K562 (cell line): ENCODE results near the gene FRMD4A. TPM values are rescaled to one million over a fixed set of nuclear protein-coding genes. Genes with fewer than 3 reads are reported as not detected.

Experiments
- ATAC-seq: fragments of 200-7000 bp; cut with Tn5 transposase; 3 replicates; pipeline ENCODE4 v1.9.1; 2020; ENCODE audit warnings: moderate library complexity
- BruUV-seq: library from RNA; stranded (reverse); fragments of 400-500 nt; replicated peaks from 2 replicates; lab custom pipeline; 2021; lab: Mats Ljungman, UMichigan
- CTCF ChIA-PET: fragments of 300-600 bp; formaldehyde crosslinking; extraction: SDS; loops from one replicate; lab custom pipeline; 2021; ENCODE audit warnings: low intra/inter-chr PET ratio; lab: Yijun Ruan, JAX
- POLR2A ChIA-PET: fragments of 300-600, 350-650 bp; sonication (Branson Sonifier 250); formaldehyde crosslinking; extraction: SDS; loops from one replicate; lab custom pipeline; 2021; ENCODE audit warnings: antibody characterized with exemption, inconsistent platforms; lab: Yijun Ruan, JAX
- DNase-seq, 4 experiments: peaks; one replicate each; pipeline versions ENCODE4 v3.0.0 to v3.0.0-alpha.2; 2011 to 2018; ENCODE audit warnings: low spot score in 3 of 4, mixed read lengths in 3 of 4; ENCODE audit errors: extremely low read depth in 1 of 4
- FAIRE-seq: peaks from 2 replicates; lab custom pipeline; 2011; peaks lifted over from hg19 to GRCh38; lab: Jason Lieb, UNC
- H2AFZ ChIP-seq: 2 replicates; pipeline ENCODE4 v1.6.0; 2011; ENCODE audit warnings: low read depth, low read length, control low read depth, inconsistent platforms
- H3K27ac ChIP-seq: fragments of 200-600 bp; 3 replicates; pipeline ENCODE4 v1.8.0; 2011; ENCODE audit warnings: low read depth, mild to moderate bottlenecking, control low read depth, inconsistent platforms, low read length, moderate library complexity, mixed read lengths; ENCODE audit errors: extremely low read depth
- H3K27me3 ChIP-seq, 2 experiments: fragments of 300-600 bp in 1 of 2; 2 replicates in 1 of 2; 3 replicates in 1 of 2; pipeline versions ENCODE4 v1.6.0 to v1.8.0; 2011; ENCODE audit warnings: inconsistent platforms in 2 of 2, low read length in 2 of 2, mild to moderate bottlenecking in 1 of 2, mixed read lengths in 1 of 2, moderate library complexity in 1 of 2; ENCODE audit not compliant: control insufficient read depth in 2 of 2, insufficient read depth in 2 of 2
- H3K36me3 ChIP-seq: fragments of 300-600 bp; 3 replicates; pipeline ENCODE4 v1.8.0; 2011; ENCODE audit warnings: mild to moderate bottlenecking, low read length, inconsistent platforms; ENCODE audit not compliant: control insufficient read depth, insufficient read depth
- H3K4me1 ChIP-seq, 2 experiments: fragments of 200-600 bp in 1 of 2; replicated peaks in 1 of 2; 2 replicates in 1 of 2; 3 replicates in 1 of 2; pipeline versions ENCODE4 v1.5.1 to v1.8.0; 2011; ENCODE audit warnings: inconsistent platforms in 2 of 2, low read length in 2 of 2, mild to moderate bottlenecking in 1 of 2, mixed read lengths in 1 of 2, moderate library complexity in 1 of 2; ENCODE audit not compliant: control insufficient read depth in 2 of 2, insufficient read depth in 2 of 2
- H3K4me2 ChIP-seq: 2 replicates; pipeline ENCODE4 v1.6.1; 2011; ENCODE audit warnings: low read length, control low read depth, inconsistent platforms, mixed read lengths; ENCODE audit not compliant: insufficient read depth
- H3K4me3 ChIP-seq: fragments of 200-600 bp; sonication (generic), shearing (Covaris generic); 2 replicates; pipeline ENCODE4 v1.5.1; 2016; ENCODE audit warnings: control low read depth, inconsistent platforms
- H3K79me2 ChIP-seq: fragments of 200-600 bp; 3 replicates; pipeline ENCODE4 v1.8.0; 2011; ENCODE audit warnings: low read length, inconsistent platforms; ENCODE audit not compliant: control insufficient read depth, insufficient read depth
- H3K9ac ChIP-seq, 2 experiments: 2 replicates each; pipeline versions ENCODE4 v1.6.0 to v1.6.1; 2011; ENCODE audit warnings: low read depth in 2 of 2, low read length in 2 of 2, control low read depth in 1 of 2, inconsistent platforms in 1 of 2, mild to moderate bottlenecking in 1 of 2, mixed read lengths in 1 of 2; ENCODE audit not compliant: insufficient read depth in 1 of 2
- H3K9me1 ChIP-seq: one replicate; pipeline ENCODE4 v1.6.0; 2011; ENCODE audit warnings: inconsistent platforms, mild to moderate bottlenecking, low read length, moderate library complexity; ENCODE audit not compliant: control insufficient read depth, insufficient read depth
- H3K9me3 ChIP-seq: replicated peaks from 2 replicates; pipeline ENCODE4 v1.5.1; 2011; ENCODE audit warnings: low read depth, low read length, inconsistent platforms; ENCODE audit not compliant: control insufficient read depth, insufficient read depth
- H4K20me1 ChIP-seq: replicated peaks from 2 replicates; pipeline ENCODE4 v1.6.1; 2011; ENCODE audit warnings: low read length, inconsistent platforms, mixed read lengths; ENCODE audit not compliant: control insufficient read depth, insufficient read depth
- BMI1 ChIP-seq: fragments of 150-350 bp; IDR thresholded peaks from 2 replicates; pipeline ENCODE4 v1.6.1; 2014; ENCODE audit warnings: low read length
- GTF2F1 ChIP-seq: IDR thresholded peaks from 2 replicates; pipeline ENCODE4 v1.6.1; 2011; ENCODE audit warnings: low read depth, low read length, improper control_type of control experiment
- KLF16 ChIP-seq: IDR thresholded peaks from 2 replicates; pipeline ENCODE4 v1.6.1; 2016; ENCODE audit warnings: antibody characterized with exemption
- MECOM ChIP-seq: fragments of 250-450 bp; sonication (Bioruptor Pico); IDR thresholded peaks from 2 replicates; pipeline ENCODE4 v1.8.0; 2022; ENCODE audit warnings: inconsistent platforms
- MLX ChIP-seq, 2 experiments: fragments of 450-650 bp in 1 of 2; sonication (generic) in 1 of 2; formaldehyde crosslinking; conservative IDR thresholded peaks; 2 replicates each; pipeline versions ENCODE4 v1.4.0 to v1.8.1; 2020 to 2022; ENCODE audit warnings: mild to moderate bottlenecking in 1 of 2, missing genetic modification reagents in 1 of 2
- OTX1 ChIP-seq: fragments of 450-650 bp; formaldehyde crosslinking; IDR thresholded peaks from 2 replicates; pipeline ENCODE4 v1.4.0; 2022; ENCODE audit warnings: mild to moderate bottlenecking
- PTTG1 ChIP-seq: fragments of 450-650 bp; IDR thresholded peaks from 2 replicates; pipeline ENCODE4 v1.6.1; 2016; ENCODE audit warnings: low read depth, mild to moderate bottlenecking, missing genetic modification characterization, missing compliant biosample characterization
- SNIP1 ChIP-seq: fragments of 450-650 bp; IDR thresholded peaks from 2 replicates; pipeline ENCODE4 v1.7.1; 2017; ENCODE audit warnings: low read depth, mild to moderate bottlenecking
- TOE1 ChIP-seq, 2 experiments: fragments of 450-650 bp in 1 of 2; sonication (generic) in 1 of 2; formaldehyde crosslinking in 1 of 2; IDR thresholded peaks; 2 replicates each; pipeline versions ENCODE4 v1.7.1 to v1.8.0; 2016 to 2022; ENCODE audit warnings: borderline replicate concordance in 2 of 2, mild to moderate bottlenecking in 2 of 2, antibody characterized with exemption in 1 of 2, inconsistent platforms in 1 of 2, low read depth in 1 of 2, missing genetic modification reagents in 1 of 2, moderate library complexity in 1 of 2
- ZNF146 ChIP-seq: IDR thresholded peaks from one replicate; pipeline ENCODE4 v1.6.1; 2018; ENCODE audit warnings: missing compliant biosample characterization; ENCODE audit not compliant: unreplicated experiment
- ZNF174 ChIP-seq: fragments of 250-450 bp; sonication (Bioruptor Pico); IDR thresholded peaks from 2 replicates; pipeline ENCODE4 v1.4.0; 2020; ENCODE audit warnings: mild to moderate bottlenecking
- ZNF212 ChIP-seq: fragments of 450-650 bp; formaldehyde crosslinking; IDR thresholded peaks from 2 replicates; pipeline ENCODE4 v1.4.0; 2020; ENCODE audit warnings: mild to moderate bottlenecking
- ZNF280A ChIP-seq: fragments of 450-650 bp; IDR thresholded peaks from 2 replicates; pipeline ENCODE4 v1.6.1; 2018; ENCODE audit warnings: mild to moderate bottlenecking, low read depth; ENCODE audit not compliant: partially characterized antibody
- ZNF408 ChIP-seq: fragments of 250-450 bp; sonication (Bioruptor Pico); IDR thresholded peaks from 2 replicates; pipeline ENCODE4 v1.4.0; 2020; ENCODE audit warnings: low read depth, mild to moderate bottlenecking, moderate library complexity
- WGBS: fragments of 100-300 bp; shearing (Covaris generic); methylation state at CpG from one replicate; pipeline ENCODE4 v1.1.6; 2016; ENCODE audit warnings: low coverage, mixed read lengths; ENCODE audit not compliant: insufficient coverage; ENCODE audit errors: missing lambda C conversion rate; 5-methylcytosine and 5-hydroxymethylcytosine counted together
- in situ Hi-C: fragments of 300-500 bp; cut with MboI; formaldehyde crosslinking; loops from 4 replicates; pipeline ENCODE4 v1.15.0; 2018; ENCODE audit warnings: inconsistent platforms, mixed read lengths
- intact Hi-C: fragments of 100-400 bp; cut with micrococcal nuclease; formaldehyde crosslinking; loops from 2 replicates; pipeline ENCODE4 v1.14.2; 2022
- polyA plus RNA-seq, 8 experiments: library from polyadenylated mRNA; depleted of rRNA in 4 of 8; stranded (reverse) in 5 of 8; unstranded in 3 of 8; fragments of >200 nt; fragmentation: Nextera tagmentation in 2 of 8; fragmentation: Illumina TruSeq in 1 of 8; extraction: Ambion mirVana in 2 of 8; extraction: Trizol in 1 of 8; gene quantifications; 2 replicates each; pipeline versions ENCODE4 v1.2.1 to v1.2.3, GENCODE V29; 2011 to 2014; ENCODE audit warnings: inconsistent platforms in 1 of 8, missing spikeins in 1 of 8
- total RNA-seq, 7 experiments: library from RNA; depleted of rRNA in 6 of 7; stranded (reverse); fragments of >200 nt in 6 of 7; fragmentation: Illumina TruSeq in 2 of 7; extraction: Trizol in 2 of 7; gene quantifications; 2 replicates each; pipeline versions ENCODE4 v1.2.1 to v1.2.3, GENCODE V29; 2011 to 2021; ENCODE audit warnings: low replicate concordance in 1 of 7
- TF ChIP-seq, protein P1 (sequence below): sonication (generic); formaldehyde crosslinking; IDR thresholded peaks from 2 replicates; pipeline ENCODE4 v1.4.0; 2020; ENCODE audit warnings: mild to moderate bottlenecking, missing genetic modification reagents
- TF ChIP-seq, protein P2 (sequence below): IDR thresholded peaks from 2 replicates; pipeline ENCODE4 v1.6.1; 2016; ENCODE audit warnings: missing genetic modification characterization, missing compliant biosample characterization

Gene FRMD4A
- total and polyA plus RNA-seq, 9 of the 15 experiments (the other 6 are each of a cell fraction or from before 2014, with no cell fraction given), result 0.80 to 5.2 (median 3.0) TPM

DNA sequence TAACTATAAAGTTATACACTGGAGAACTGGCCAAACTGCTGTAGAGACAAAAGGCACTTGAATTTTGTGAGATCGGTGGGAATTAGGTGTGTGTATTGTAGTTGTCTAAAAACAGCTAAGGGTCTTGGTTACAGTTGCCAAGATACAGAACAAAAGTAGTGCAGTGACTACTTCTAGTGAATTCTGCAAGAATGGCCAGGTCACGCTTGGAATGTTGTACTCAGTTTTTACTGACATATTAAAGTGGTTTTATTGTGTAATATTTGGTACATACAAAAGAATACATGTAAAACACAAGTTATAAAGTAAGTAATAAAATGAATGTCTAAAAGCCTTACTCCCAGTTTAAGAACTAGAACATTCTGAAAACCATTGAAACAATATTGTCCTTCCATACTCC, 701.6 kb downstream of the FRMD4A start:
- no peak for ATAC-seq
- CTCF ChIA-PET, result no interaction called here
- H4K20me1 ChIP-seq, result no peaks in the 10 kb centered on the region
- intact Hi-C loops (no loop called here), in situ Hi-C loops (no loop called here)
- FAIRE-seq, result no peak
- no TSS peak for BruUV-seq
- no peak overlapping the region for H3K9ac ChIP-seq
- H3K9me3 ChIP-seq, result no peaks in the 10 kb centered on the region
- no peak overlapping the region for H3K4me2 ChIP-seq
- no peaks in the 10 kb centered on the region for H3K27me3 ChIP-seq
- H3K36me3 ChIP-seq, result peaks cover 13% of the 10 kb centered on the region; the same call in 2 of the 3 replicates
- H3K27ac ChIP-seq, result no peak overlapping the region
- H3K4me1 ChIP-seq, result no peaks in the 10 kb centered on the region
- no peak overlapping the region for H3K4me3 ChIP-seq
- DNase-seq, result no peak
- WGBS, result 68% methylated on average over 2 of the region's 2 CpGs
- no peaks in the 10 kb centered on the region for H3K9me1 ChIP-seq
- no peak overlapping the region for H2AFZ ChIP-seq
- POLR2A ChIA-PET, result interaction anchor here (1.2 to 1.4 kb wide), 2 partner anchors 9 to 16 kb away, joined by 3 read pairs; no protein-coding TSS in a partner anchor
- H3K79me2 ChIP-seq, result no peaks in the 10 kb centered on the region
- TF ChIP-seq ZNF408 (CRISPR knock-in tag) (no peak), ZNF146 (CRISPR knock-in tag) (no peak), MLX (CRISPR knock-in tag; conservative IDR thresholded peaks at IDR 0.05) (no peak), KLF16 (no peak), OTX1 (CRISPR knock-in tag) (no peak), ZNF280A (no peak), ZNF174 (CRISPR knock-in tag) (no peak), GTF2F1 (no peak), BMI1 (no peak), ZNF212 (CRISPR knock-in tag) (no peak), MECOM (CRISPR knock-in tag) (no peak), PTTG1 (no peak), SNIP1 (no peak), TOE1 (IDR thresholded peaks at IDR 0.05; ENCODE audit: borderline replicate concordance) (no peak), TOE1 (CRISPR knock-in tag; IDR thresholded peaks at IDR 0.05; ENCODE audit: borderline replicate concordance, low read depth) (no peak)
- TF ChIP-seq, protein P1, sequence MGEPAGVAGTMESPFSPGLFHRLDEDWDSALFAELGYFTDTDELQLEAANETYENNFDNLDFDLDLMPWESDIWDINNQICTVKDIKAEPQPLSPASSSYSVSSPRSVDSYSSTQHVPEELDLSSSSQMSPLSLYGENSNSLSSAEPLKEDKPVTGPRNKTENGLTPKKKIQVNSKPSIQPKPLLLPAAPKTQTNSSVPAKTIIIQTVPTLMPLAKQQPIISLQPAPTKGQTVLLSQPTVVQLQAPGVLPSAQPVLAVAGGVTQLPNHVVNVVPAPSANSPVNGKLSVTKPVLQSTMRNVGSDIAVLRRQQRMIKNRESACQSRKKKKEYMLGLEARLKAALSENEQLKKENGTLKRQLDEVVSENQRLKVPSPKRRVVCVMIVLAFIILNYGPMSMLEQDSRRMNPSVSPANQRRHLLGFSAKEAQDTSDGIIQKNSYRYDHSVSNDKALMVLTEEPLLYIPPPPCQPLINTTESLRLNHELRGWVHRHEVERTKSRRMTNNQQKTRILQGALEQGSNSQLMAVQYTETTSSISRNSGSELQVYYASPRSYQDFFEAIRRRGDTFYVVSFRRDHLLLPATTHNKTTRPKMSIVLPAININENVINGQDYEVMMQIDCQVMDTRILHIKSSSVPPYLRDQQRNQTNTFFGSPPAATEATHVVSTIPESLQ (CRISPR knock-in tag), result no peak
- TF ChIP-seq, protein P2, sequence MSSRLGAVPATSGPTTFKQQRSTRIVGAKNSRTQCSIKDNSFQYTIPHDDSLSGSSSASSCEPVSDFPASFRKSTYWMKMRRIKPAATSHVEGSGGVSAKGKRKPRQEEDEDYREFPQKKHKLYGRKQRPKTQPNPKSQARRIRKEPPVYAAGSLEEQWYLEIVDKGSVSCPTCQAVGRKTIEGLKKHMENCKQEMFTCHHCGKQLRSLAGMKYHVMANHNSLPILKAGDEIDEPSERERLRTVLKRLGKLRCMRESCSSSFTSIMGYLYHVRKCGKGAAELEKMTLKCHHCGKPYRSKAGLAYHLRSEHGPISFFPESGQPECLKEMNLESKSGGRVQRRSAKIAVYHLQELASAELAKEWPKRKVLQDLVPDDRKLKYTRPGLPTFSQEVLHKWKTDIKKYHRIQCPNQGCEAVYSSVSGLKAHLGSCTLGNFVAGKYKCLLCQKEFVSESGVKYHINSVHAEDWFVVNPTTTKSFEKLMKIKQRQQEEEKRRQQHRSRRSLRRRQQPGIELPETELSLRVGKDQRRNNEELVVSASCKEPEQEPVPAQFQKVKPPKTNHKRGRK, result no peak
